IPS DF 6.9 (cell line): ENCODE data around the gene LEMD2.

Experiments
- DNase-seq: peaks from one replicate; pipeline ENCODE4 v3.0.0-alpha.2; 2013; ENCODE audit warnings: low read depth, low spot score
- H3K27ac ChIP-seq: one replicate; pipeline ENCODE4 v1.5.1; 2013; ENCODE audit warnings: low read length, control low read depth
- H3K27me3 ChIP-seq: 2 replicates; pipeline ENCODE4 v1.6.1; 2013; ENCODE audit warnings: mild to moderate bottlenecking, low read length; ENCODE audit not compliant: control insufficient read depth, insufficient read depth
- H3K36me3 ChIP-seq: 2 replicates; pipeline ENCODE4 v1.6.1; 2013; ENCODE audit warnings: low read length; ENCODE audit not compliant: control insufficient read depth, insufficient read depth
- H3K4me1 ChIP-seq: 2 replicates; pipeline ENCODE4 v1.6.1; 2013; ENCODE audit warnings: low read length; ENCODE audit not compliant: control insufficient read depth, insufficient read depth
- H3K4me3 ChIP-seq: 2 replicates; pipeline ENCODE4 v1.5.1; 2013; ENCODE audit warnings: mild to moderate bottlenecking, low read length
- H3K9me3 ChIP-seq: 2 replicates; pipeline ENCODE4 v1.6.1; 2013; ENCODE audit warnings: low read length, inconsistent platforms; ENCODE audit not compliant: control insufficient read depth, insufficient read depth
- WGBS: extraction: QIAGEN DNeasy Blood & Tissue Kit; methylation state at CpG from one replicate; pipeline ENCODE4 v1.1.7; 2013; ENCODE audit warnings: mixed read lengths, missing lambda C conversion rate; ENCODE audit not compliant: insufficient read length, insufficient coverage; 5-methylcytosine and 5-hydroxymethylcytosine counted together

Gene LEMD2

GRCh38 chr6:33807606-33808005, 18.7 kb upstream of the LEMD2 start:
- Histone ChIP-seq H3K36me3 (no peaks in the 10 kb centered on the region), H3K4me3 (no peak overlapping the region), H3K4me1 (peaks cover 12% of the 10 kb centered on the region), H3K27me3 (no peaks in the 10 kb centered on the region), H3K27ac (no peak overlapping the region), H3K9me3 (no peaks in the 10 kb centered on the region)
- no CpG with 5 or more reads among the region's 6 CpGs for WGBS
- DNase-seq, result no peak

GRCh38 chr6:33806841-33807240, 17.9 kb upstream of the LEMD2 start:
- no peak for DNase-seq
- H3K9me3 ChIP-seq, result no peaks in the 10 kb centered on the region
- H3K36me3 ChIP-seq, result no peaks in the 10 kb centered on the region; the same call in 1 of the 2 replicates
- H3K27ac ChIP-seq, result no peak overlapping the region
- peaks cover 6% of the 10 kb centered on the region; the same call in 1 of the 2 replicates for H3K4me1 ChIP-seq
- no CpG with 5 or more reads among the region's 9 CpGs for WGBS
- H3K4me3 ChIP-seq, result no peak overlapping the region
- H3K27me3 ChIP-seq, result no peaks in the 10 kb centered on the region

- no peak for DNase-seq
- no CpG with 5 or more reads among the region's 14 CpGs for WGBS
- H3K27ac ChIP-seq, result no peak within 1 kb of the TSS
- no peaks in the 10 kb centered on the region for H3K9me3 ChIP-seq
- H3K27me3 ChIP-seq, result no peaks in the 10 kb centered on the region
- no peaks in the 10 kb centered on the region; the same call in 1 of the 2 replicates for H3K36me3 ChIP-seq
- H3K4me1 ChIP-seq, result peaks cover 1% of the 10 kb centered on the region; the same call in 1 of the 2 replicates
- no peak within 1 kb of the TSS for H3K4me3 ChIP-seq
Observed at GRCh38 chr6:33803571-33804053, 14.7 kb upstream of the LEMD2 start, which contains the start of gene MLN. Gene MLN, minus strand, starts transcription at chr6:33804003. Its CDS starts 2,840 bp downstream, at chr6:33801163.

GRCh38 chr6:33802186-33802958, 13.4 kb upstream of the LEMD2 start:
- no peaks in the 10 kb centered on the region; the same call in 1 of the 2 replicates for H3K36me3 ChIP-seq
- H3K4me1 ChIP-seq, result peaks cover 1% of the 10 kb centered on the region; the same call in 1 of the 2 replicates
- no peaks in the 10 kb centered on the region for H3K9me3 ChIP-seq
- DNase-seq, result no peak
- no peak overlapping the region for H3K27ac ChIP-seq
- no peak overlapping the region for H3K4me3 ChIP-seq
- no CpG with 5 or more reads among the region's 14 CpGs for whole genome bisulfite sequencing
- H3K27me3 ChIP-seq, result no peaks in the 10 kb centered on the region

- Histone ChIP-seq H3K4me3 (no peak overlapping the region), H3K9me3 (no peaks in the 10 kb centered on the region), H3K27me3 (no peaks in the 10 kb centered on the region), H3K36me3 (no peaks in the 10 kb centered on the region; the same call in 1 of the 2 replicates), H3K27ac (no peak overlapping the region), H3K4me1 (peaks cover 3% of the 10 kb centered on the region; the same call in 1 of the 2 replicates)
- no CpG with 5 or more reads among the region's 5 CpGs for WGBS
- DNase-seq, result no peak
Observed at GRCh38 chr6:33801611-33802010, 12.7 kb upstream of the LEMD2 start.

GRCh38 chr6:33800248-33800969, 11.5 kb upstream of the LEMD2 start:
- Histone ChIP-seq H3K27ac (no peak overlapping the region), H3K36me3 (no peaks in the 10 kb centered on the region; the same call in 1 of the 2 replicates), H3K4me1 (peaks cover 5% of the 10 kb centered on the region; the same call in 1 of the 2 replicates), H3K9me3 (no peaks in the 10 kb centered on the region), H3K27me3 (no peaks in the 10 kb centered on the region), H3K4me3 (no peak overlapping the region)
- no CpG with 5 or more reads among the region's 13 CpGs for WGBS
- no peak for DNase-seq

- H3K9me3 ChIP-seq, result no peaks in the 10 kb centered on the region
- no peaks in the 10 kb centered on the region for H3K27me3 ChIP-seq
- no peak overlapping the region for H3K27ac ChIP-seq
- no peak for DNase-seq
- no peaks in the 10 kb centered on the region; the same call in 1 of the 2 replicates for H3K36me3 ChIP-seq
- H3K4me1 ChIP-seq, result peaks cover 12% of the 10 kb centered on the region
- H3K4me3 ChIP-seq, result no peak overlapping the region
- no CpG with 5 or more reads among the region's 4 CpGs for WGBS
Observed at GRCh38 chr6:33799454-33800113, 10.7 kb upstream of the LEMD2 start.

GRCh38 chr6:33798343-33798848, 9.5 kb upstream of the LEMD2 start:
- DNase-seq, result no peak
- no peaks in the 10 kb centered on the region; the same call in 1 of the 2 replicates for H3K36me3 ChIP-seq
- peaks cover 12% of the 10 kb centered on the region for H3K4me1 ChIP-seq
- WGBS, result no CpG with 5 or more reads among the region's 13 CpGs
- H3K27me3 ChIP-seq, result no peaks in the 10 kb centered on the region
- H3K4me3 ChIP-seq, result no peak overlapping the region
- no peak overlapping the region for H3K27ac ChIP-seq
- H3K9me3 ChIP-seq, result no peaks in the 10 kb centered on the region

GRCh38 chr6:33797626-33798342, 8.9 kb upstream of the LEMD2 start:
- no CpG with 5 or more reads among the region's 10 CpGs for WGBS
- no peak for DNase-seq

More at GRCh38 chr6:33797626-33798342, 8.9 kb upstream of the LEMD2 start:
- H3K36me3 ChIP-seq, result no peaks in the 10 kb centered on the region; the same call in 1 of the 2 replicates
- H3K27me3 ChIP-seq, result no peaks in the 10 kb centered on the region
- no peaks in the 10 kb centered on the region for H3K9me3 ChIP-seq
- no peak overlapping the region for H3K27ac ChIP-seq
- peaks cover 12% of the 10 kb centered on the region for H3K4me1 ChIP-seq
- no peak overlapping the region for H3K4me3 ChIP-seq
